Endothelial cell of umbilical vein (primary cell): ENCODE data around the gene SERBP1.

ENCODE experiments used
- JUN ChIP-seq: IDR thresholded peaks from 2 replicates; pipeline ENCODE4 v1.6.1; 2011; ENCODE audit warnings: borderline replicate concordance, low read depth; ENCODE audit not compliant: insufficient read length, insufficient read depth
- TF ChIP-seq, protein P1 (sequence below), 2 donors: IDR thresholded peaks; 1 replicate in 1 of 2; 2 replicates in 1 of 2; pipeline ENCODE4 v1.5.1; 2011; ENCODE audit warnings: low read length in 2 of 2, mild to moderate bottlenecking in 2 of 2, moderate library complexity in 2 of 2, control low read depth in 1 of 2, inconsistent platforms in 1 of 2, low read depth in 1 of 2; ENCODE audit not compliant: insufficient read depth in 1 of 2; ENCODE audit errors: extremely low read depth in 1 of 2

DNA sequence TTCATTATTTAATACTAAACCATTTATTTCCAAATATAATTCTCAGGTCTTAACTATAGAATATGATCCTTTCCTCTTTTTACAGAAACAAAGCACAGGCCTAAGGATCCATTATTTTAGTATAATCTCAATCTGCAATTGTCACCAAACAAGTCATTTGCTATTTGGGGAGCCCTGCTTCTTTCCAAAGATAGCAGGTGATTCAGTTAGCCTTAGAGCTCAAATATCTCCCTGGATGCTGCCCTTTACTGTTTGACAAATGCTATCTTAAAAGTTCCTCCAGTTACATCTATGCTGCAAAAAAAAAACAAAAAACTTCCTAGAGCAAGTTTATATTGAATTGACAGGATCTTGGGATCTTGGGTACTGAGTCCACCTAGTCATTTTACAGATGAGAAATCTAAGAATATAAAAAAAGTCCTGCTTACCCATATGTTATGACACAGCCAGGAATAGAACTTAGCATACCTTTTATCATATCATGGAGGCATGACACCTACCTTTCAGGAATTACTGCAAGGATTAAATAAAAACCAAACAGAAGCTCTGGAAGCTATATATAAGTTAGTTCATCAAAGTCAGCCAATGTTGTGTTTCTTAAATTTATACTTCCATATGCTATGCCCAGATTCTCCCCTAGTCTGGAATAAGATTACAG, 9.2 kb downstream of the SERBP1 start:
- TF ChIP-seq, protein P1, sequence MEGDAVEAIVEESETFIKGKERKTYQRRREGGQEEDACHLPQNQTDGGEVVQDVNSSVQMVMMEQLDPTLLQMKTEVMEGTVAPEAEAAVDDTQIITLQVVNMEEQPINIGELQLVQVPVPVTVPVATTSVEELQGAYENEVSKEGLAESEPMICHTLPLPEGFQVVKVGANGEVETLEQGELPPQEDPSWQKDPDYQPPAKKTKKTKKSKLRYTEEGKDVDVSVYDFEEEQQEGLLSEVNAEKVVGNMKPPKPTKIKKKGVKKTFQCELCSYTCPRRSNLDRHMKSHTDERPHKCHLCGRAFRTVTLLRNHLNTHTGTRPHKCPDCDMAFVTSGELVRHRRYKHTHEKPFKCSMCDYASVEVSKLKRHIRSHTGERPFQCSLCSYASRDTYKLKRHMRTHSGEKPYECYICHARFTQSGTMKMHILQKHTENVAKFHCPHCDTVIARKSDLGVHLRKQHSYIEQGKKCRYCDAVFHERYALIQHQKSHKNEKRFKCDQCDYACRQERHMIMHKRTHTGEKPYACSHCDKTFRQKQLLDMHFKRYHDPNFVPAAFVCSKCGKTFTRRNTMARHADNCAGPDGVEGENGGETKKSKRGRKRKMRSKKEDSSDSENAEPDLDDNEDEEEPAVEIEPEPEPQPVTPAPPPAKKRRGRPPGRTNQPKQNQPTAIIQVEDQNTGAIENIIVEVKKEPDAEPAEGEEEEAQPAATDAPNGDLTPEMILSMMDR (IDR thresholded peaks at IDR 0.05; ENCODE audit: extremely low read depth in 1 of 2, insufficient read depth in 1 of 2, low read depth in 1 of 2, low read length in 2 of 2): no peak
- no peak for TF ChIP-seq JUN
